ENCODE data around the gene NFYB.

Gene NFYB

DNA sequence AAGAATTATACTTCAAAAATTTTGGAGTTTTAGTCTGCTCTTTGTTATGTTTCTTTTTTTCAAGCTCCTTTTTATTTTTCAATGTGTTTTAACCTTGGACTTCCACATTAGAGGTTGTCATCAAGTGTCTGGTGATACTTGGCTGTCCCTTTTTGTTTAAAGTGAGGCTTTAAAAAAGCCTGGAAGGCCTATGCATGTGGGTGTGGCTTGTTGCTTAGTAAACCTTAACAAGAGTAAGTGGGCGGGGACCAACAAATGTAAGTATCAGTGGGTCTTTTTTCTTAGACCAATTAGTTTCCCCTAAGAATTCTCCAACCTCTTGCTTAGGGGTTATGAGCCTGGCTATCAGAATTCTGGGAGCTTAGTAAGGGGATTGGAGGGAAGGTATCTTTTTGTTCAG, 47.3 kb downstream of the NFYB start:
- H2AFZ ChIP-seq (ENCODE audit: low read depth, low read length) = no peak overlapping the region
- H3K79me1 ChIP-seq (replicated peaks; ENCODE audit: low read length, poor library complexity, severe bottlenecking) = peaks cover 5% of the 10 kb centered on the region
- H3K27ac ChIP-seq (ENCODE audit: low read length, poor library complexity, severe bottlenecking) = no peak overlapping the region
- no peak overlapping the region for H3K4me2 ChIP-seq (ENCODE audit: low read length, poor library complexity, severe bottlenecking)
- H3K4ac ChIP-seq (ENCODE audit: low read depth in 1 of 2, low read length in 2 of 2) = no peak overlapping the region
- no peak overlapping the region for H3K14ac ChIP-seq (ENCODE audit: low read length in 2 of 2)
- H2BK15ac ChIP-seq (ENCODE audit: low read depth, poor library complexity, severe bottlenecking) = no peak overlapping the region
- peak; percentile 15 for DNase-seq
- H3K9me3 ChIP-seq (ENCODE audit: control insufficient read depth, low read length) = no peaks in the 10 kb centered on the region
- no peak overlapping the region for H4K8ac ChIP-seq (ENCODE audit: low read length)
- H3K36me3 ChIP-seq (ENCODE audit: control insufficient read depth in 1 of 2, insufficient read depth in 2 of 2, low read depth in 1 of 2, low read length in 2 of 2) = peaks cover 12 to 89% of the 10 kb centered on the region in 2 experiments
- WGBS = 100% methylated on average over 1 of the region's 1 CpG
- H2BK12ac ChIP-seq (ENCODE audit: low read length in 2 of 2) = no peak overlapping the region
- H3K4me1 ChIP-seq (ENCODE audit: control insufficient read depth, insufficient read depth, low read depth, low read length) = no peaks in the 10 kb centered on the region
- H3K9ac ChIP-seq (ENCODE audit: low read length) = no peak overlapping the region
- no peak overlapping the region for H2BK120ac ChIP-seq (ENCODE audit: low read depth, low read length)
- no peak overlapping the region for H2BK5ac ChIP-seq (ENCODE audit: low read depth, low read length, poor library complexity, severe bottlenecking)
- no peak overlapping the region for H3K23ac ChIP-seq (ENCODE audit: low read length in 2 of 2)
- H3K18ac ChIP-seq (ENCODE audit: low read depth in 1 of 2, low read length in 2 of 2) = no peak overlapping the region
- H3K4me3 ChIP-seq (ENCODE audit: insufficient read depth in 1 of 2, low read depth in 1 of 2, low read length in 2 of 2) = no peak overlapping the region
- H4K91ac ChIP-seq (ENCODE audit: low read length) = no peak overlapping the region
- no peaks in the 10 kb centered on the region for H3K27me3 ChIP-seq (ENCODE audit: control insufficient read depth in 1 of 2, insufficient read depth in 1 of 2, low read length in 2 of 2)
- no peak overlapping the region for H2AK5ac ChIP-seq (ENCODE audit: low read length, severe bottlenecking)

DNA sequence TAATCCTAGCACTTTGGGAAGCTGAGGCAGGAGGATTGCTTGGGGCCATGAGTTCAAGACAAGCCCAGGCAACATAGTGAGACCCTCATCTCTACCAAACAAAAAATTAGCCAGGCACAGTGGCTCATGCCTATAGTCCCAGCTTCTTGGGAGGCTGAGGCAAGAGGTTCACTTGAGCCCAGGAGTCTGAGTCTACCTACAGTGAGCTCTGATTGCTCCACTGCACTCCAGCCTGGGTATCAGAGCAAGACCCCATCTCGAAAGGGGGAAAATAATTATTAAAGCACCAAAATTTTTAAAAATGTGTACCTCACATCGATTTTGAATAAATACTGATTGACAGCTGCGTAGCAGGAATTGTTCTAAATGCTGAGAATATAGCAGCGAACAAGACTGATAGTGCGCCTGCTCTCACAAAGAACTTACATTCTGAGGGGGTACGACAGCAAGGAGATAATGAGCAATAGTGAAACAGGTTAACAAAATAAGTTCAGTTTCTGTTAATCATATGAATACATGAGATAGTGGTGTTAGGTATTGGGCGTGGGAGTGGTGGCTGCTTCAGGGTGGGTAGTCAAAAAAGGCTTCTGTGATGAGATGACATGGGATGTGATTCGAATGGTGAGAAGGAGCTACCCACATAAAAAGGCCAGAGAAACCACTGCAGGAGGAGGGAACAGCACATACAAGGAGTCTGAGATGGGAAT, 54.1 kb downstream of the NFYB start:
- no peak overlapping the region for H2BK12ac ChIP-seq (ENCODE audit: low read length in 2 of 2)
- H3K14ac ChIP-seq (ENCODE audit: low read length in 2 of 2) = no peak overlapping the region
- no peak overlapping the region for H3K4me2 ChIP-seq (ENCODE audit: low read length, poor library complexity, severe bottlenecking)
- no peak overlapping the region for H2BK120ac ChIP-seq (ENCODE audit: low read depth, low read length)
- H3K4me1 ChIP-seq (ENCODE audit: control insufficient read depth, insufficient read depth, low read depth, low read length) = no peaks in the 10 kb centered on the region
- H2AK5ac ChIP-seq (ENCODE audit: low read length, severe bottlenecking) = no peak overlapping the region
- H2AFZ ChIP-seq (ENCODE audit: low read depth, low read length) = no peak overlapping the region
- no peaks in the 10 kb centered on the region for H3K9me3 ChIP-seq (ENCODE audit: control insufficient read depth, low read length)
- H3K23ac ChIP-seq (ENCODE audit: low read length in 2 of 2) = no peak overlapping the region
- 99% methylated on average over 7 of the region's 8 CpGs for WGBS
- H3K4ac ChIP-seq (ENCODE audit: low read depth in 1 of 2, low read length in 2 of 2) = no peak overlapping the region
- H3K4me3 ChIP-seq (ENCODE audit: insufficient read depth in 1 of 2, low read depth in 1 of 2, low read length in 2 of 2) = no peak overlapping the region
- no peak overlapping the region for H2BK15ac ChIP-seq (ENCODE audit: low read depth, poor library complexity, severe bottlenecking)
- no peak overlapping the region for H3K27ac ChIP-seq (ENCODE audit: low read length, poor library complexity, severe bottlenecking)
- H4K91ac ChIP-seq (ENCODE audit: low read length) = no peak overlapping the region
- H4K8ac ChIP-seq (ENCODE audit: low read length) = no peak overlapping the region
- H3K36me3 ChIP-seq (ENCODE audit: control insufficient read depth in 1 of 2, insufficient read depth in 2 of 2, low read depth in 1 of 2, low read length in 2 of 2) = peaks cover 8 to 92% of the 10 kb centered on the region in 2 experiments
- H2BK5ac ChIP-seq (ENCODE audit: low read depth, low read length, poor library complexity, severe bottlenecking) = no peak overlapping the region
- H3K9ac ChIP-seq (ENCODE audit: low read length) = no peak overlapping the region
- no peak for DNase-seq
- no peak overlapping the region for H3K18ac ChIP-seq (ENCODE audit: low read depth in 1 of 2, low read length in 2 of 2)
- peaks cover 9% of the 10 kb centered on the region for H3K79me1 ChIP-seq (replicated peaks; ENCODE audit: low read length, poor library complexity, severe bottlenecking)
- no peaks in the 10 kb centered on the region for H3K27me3 ChIP-seq (ENCODE audit: control insufficient read depth in 1 of 2, insufficient read depth in 1 of 2, low read length in 2 of 2)

DNA sequence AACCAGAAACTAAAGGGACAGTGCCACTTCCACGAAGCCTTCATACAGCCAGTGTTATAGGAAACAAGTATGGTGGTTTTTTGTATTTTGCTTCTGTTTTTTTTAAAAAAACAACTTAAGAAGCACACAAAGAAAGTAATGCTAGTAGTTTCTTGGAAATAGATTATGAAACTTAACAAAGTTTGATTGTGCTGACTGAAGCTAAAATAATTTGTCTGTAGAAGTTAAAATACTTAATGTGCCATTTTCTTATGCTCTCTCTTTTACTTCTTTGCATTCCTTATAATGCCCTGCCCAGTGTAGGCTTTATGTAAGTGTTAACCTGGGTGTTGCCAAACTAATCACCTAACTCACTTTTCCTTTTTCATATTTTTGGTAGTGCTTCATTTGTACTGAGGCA, 57.2 kb downstream of the NFYB start:
- H3K4me1 ChIP-seq (ENCODE audit: control insufficient read depth, insufficient read depth, low read depth, low read length) = no peaks in the 10 kb centered on the region
- H4K91ac ChIP-seq (ENCODE audit: low read length) = no peak overlapping the region
- H3K4me2 ChIP-seq (ENCODE audit: low read length, poor library complexity, severe bottlenecking) = no peak overlapping the region
- peaks cover 16% of the 10 kb centered on the region for H3K79me1 ChIP-seq (replicated peaks; ENCODE audit: low read length, poor library complexity, severe bottlenecking)
- H2AK5ac ChIP-seq (ENCODE audit: low read length, severe bottlenecking) = no peak overlapping the region
- 100% methylated on average over 1 of the region's 1 CpG for WGBS
- no peak overlapping the region for H3K4me3 ChIP-seq (ENCODE audit: insufficient read depth in 1 of 2, low read depth in 1 of 2, low read length in 2 of 2)
- no peak overlapping the region for H3K14ac ChIP-seq (ENCODE audit: low read length in 2 of 2)
- H3K36me3 ChIP-seq (ENCODE audit: control insufficient read depth in 1 of 2, insufficient read depth in 2 of 2, low read depth in 1 of 2, low read length in 2 of 2) = peaks cover 3 to 70% of the 10 kb centered on the region in 2 experiments
- no peak overlapping the region for H2BK15ac ChIP-seq (ENCODE audit: low read depth, poor library complexity, severe bottlenecking)
- no peak overlapping the region for H2BK5ac ChIP-seq (ENCODE audit: low read depth, low read length, poor library complexity, severe bottlenecking)
- no peaks in the 10 kb centered on the region for H3K9me3 ChIP-seq (ENCODE audit: control insufficient read depth, low read length)
- H3K4ac ChIP-seq (ENCODE audit: low read depth in 1 of 2, low read length in 2 of 2) = no peak overlapping the region
- H3K27me3 ChIP-seq (ENCODE audit: control insufficient read depth in 1 of 2, insufficient read depth in 1 of 2, low read length in 2 of 2) = no peaks in the 10 kb centered on the region
- no peak overlapping the region for H4K8ac ChIP-seq (ENCODE audit: low read length)
- no peak overlapping the region for H2BK12ac ChIP-seq (ENCODE audit: low read length in 2 of 2)
- H2AFZ ChIP-seq (ENCODE audit: low read depth, low read length) = no peak overlapping the region
- no peak overlapping the region for H2BK120ac ChIP-seq (ENCODE audit: low read depth, low read length)
- no peak overlapping the region for H3K27ac ChIP-seq (ENCODE audit: low read length, poor library complexity, severe bottlenecking)
- no peak overlapping the region for H3K23ac ChIP-seq (ENCODE audit: low read length in 2 of 2)
- H3K18ac ChIP-seq (ENCODE audit: low read depth in 1 of 2, low read length in 2 of 2) = no peak overlapping the region
- DNase-seq = no peak
- H3K9ac ChIP-seq (ENCODE audit: low read length) = no peak overlapping the region

DNA sequence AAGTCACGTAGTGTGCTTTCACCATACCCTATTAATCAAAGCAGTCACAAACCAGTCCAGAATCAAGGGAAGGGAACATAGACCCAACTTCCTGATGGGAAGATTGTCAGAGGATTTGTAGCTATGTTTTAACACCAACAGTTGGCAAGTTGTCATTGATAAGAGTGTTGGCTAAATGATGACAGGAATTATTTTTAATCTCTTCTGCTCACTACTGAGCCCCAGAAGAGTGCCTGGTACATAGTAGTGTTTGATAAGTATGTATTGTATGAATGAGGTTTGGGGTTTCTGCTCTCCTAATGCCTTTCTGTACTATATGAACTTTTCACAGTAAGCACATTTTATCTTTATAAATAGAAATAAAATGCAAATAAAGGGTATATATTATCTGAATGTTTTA, 59.0 kb downstream of the NFYB start:
- no peak overlapping the region for H3K4me2 ChIP-seq (ENCODE audit: low read length, poor library complexity, severe bottlenecking)
- no peak overlapping the region for H3K4me3 ChIP-seq (ENCODE audit: insufficient read depth in 1 of 2, low read depth in 1 of 2, low read length in 2 of 2)
- H2BK12ac ChIP-seq (ENCODE audit: low read length in 2 of 2) = no peak overlapping the region
- no peaks in the 10 kb centered on the region for H3K4me1 ChIP-seq (ENCODE audit: control insufficient read depth, insufficient read depth, low read depth, low read length)
- no peak for DNase-seq
- H4K8ac ChIP-seq (ENCODE audit: low read length) = no peak overlapping the region
- H3K14ac ChIP-seq (ENCODE audit: low read length in 2 of 2) = no peak overlapping the region
- H3K9ac ChIP-seq (ENCODE audit: low read length) = no peak overlapping the region
- H2BK15ac ChIP-seq (ENCODE audit: low read depth, poor library complexity, severe bottlenecking) = no peak overlapping the region
- H3K36me3 ChIP-seq (ENCODE audit: control insufficient read depth in 1 of 2, insufficient read depth in 2 of 2, low read depth in 1 of 2, low read length in 2 of 2) = peaks cover 5 to 56% of the 10 kb centered on the region in 2 experiments
- no peak overlapping the region for H3K4ac ChIP-seq (ENCODE audit: low read depth in 1 of 2, low read length in 2 of 2)
- H3K27me3 ChIP-seq (ENCODE audit: control insufficient read depth in 1 of 2, insufficient read depth in 1 of 2, low read length in 2 of 2) = no peaks in the 10 kb centered on the region
- H2AK5ac ChIP-seq (ENCODE audit: low read length, severe bottlenecking) = no peak overlapping the region
- no peak overlapping the region for H3K27ac ChIP-seq (ENCODE audit: low read length, poor library complexity, severe bottlenecking)
- H3K18ac ChIP-seq (ENCODE audit: low read depth in 1 of 2, low read length in 2 of 2) = no peak overlapping the region
- H3K9me3 ChIP-seq (ENCODE audit: control insufficient read depth, low read length) = no peaks in the 10 kb centered on the region
- peaks cover 18% of the 10 kb centered on the region for H3K79me1 ChIP-seq (replicated peaks; ENCODE audit: low read length, poor library complexity, severe bottlenecking)
- no peak overlapping the region for H3K23ac ChIP-seq (ENCODE audit: low read length in 2 of 2)
- H2AFZ ChIP-seq (ENCODE audit: low read depth, low read length) = no peak overlapping the region
- no peak overlapping the region for H4K91ac ChIP-seq (ENCODE audit: low read length)
- no peak overlapping the region for H2BK5ac ChIP-seq (ENCODE audit: low read depth, low read length, poor library complexity, severe bottlenecking)
- no CpG with 5 or more reads among the region's 1 CpG for WGBS
- H2BK120ac ChIP-seq (ENCODE audit: low read depth, low read length) = no peak overlapping the region
